Endothelial cell of umbilical vein (primary cell): ENCODE results near the gene SCGB1A1.

ENCODE experiments used
- CTCF ChIP-seq, 2 donors: IDR thresholded peaks; 1 replicate in 1 of 2; 2 replicates in 1 of 2; pipeline ENCODE4 v1.5.1; 2011; ENCODE audit warnings: low read length in 2 of 2, mild to moderate bottlenecking in 2 of 2, moderate library complexity in 2 of 2, control low read depth in 1 of 2, inconsistent platforms in 1 of 2, low read depth in 1 of 2; ENCODE audit not compliant: insufficient read depth in 1 of 2; ENCODE audit errors: extremely low read depth in 1 of 2
- EZH2 ChIP-seq: IDR thresholded peaks from 2 replicates; pipeline ENCODE4 v1.6.1; 2012; ENCODE audit warnings: borderline replicate concordance, low read depth, mild to moderate bottlenecking, moderate library complexity, low read length, inconsistent platforms; ENCODE audit not compliant: severe bottlenecking
- GATA2 ChIP-seq: IDR thresholded peaks from 2 replicates; pipeline ENCODE4 v1.7.0; 2011; ENCODE audit warnings: low read depth, mild to moderate bottlenecking, moderate library complexity, mixed read lengths, low read length; ENCODE audit not compliant: insufficient read length, insufficient read depth
- JUN ChIP-seq: IDR thresholded peaks from 2 replicates; pipeline ENCODE4 v1.6.1; 2011; ENCODE audit warnings: borderline replicate concordance, low read depth; ENCODE audit not compliant: insufficient read length, insufficient read depth
- MAX ChIP-seq: IDR thresholded peaks from 2 replicates; pipeline ENCODE4 v1.6.1; 2011; ENCODE audit not compliant: insufficient read depth, insufficient read length
- MYC ChIP-seq: IDR thresholded peaks from one replicate; pipeline ENCODE4 v1.6.1; 2011; ENCODE audit warnings: mild to moderate bottlenecking, low read depth, low read length
- POLR2A ChIP-seq: IDR thresholded peaks from 2 replicates; pipeline ENCODE4 v1.6.1; 2012; ENCODE audit warnings: low read depth, mild to moderate bottlenecking, control low read depth, low read length
- POLR2AphosphoS5 ChIP-seq: IDR thresholded peaks from 2 replicates; pipeline ENCODE4 v1.6.1; 2012; ENCODE audit warnings: low read depth, mild to moderate bottlenecking, control low read depth, low read length, moderate library complexity; ENCODE audit not compliant: insufficient read depth

GRCh38 chr11:62411524-62411923, 7.3 kb upstream of the SCGB1A1 start:
- TF ChIP-seq CTCF (IDR thresholded peaks at IDR 0.05; ENCODE audit: extremely low read depth in 1 of 2, insufficient read depth in 1 of 2, low read depth in 1 of 2, low read length in 2 of 2) (no peak), MAX (no peak), POLR2AphosphoS5 (no peak), EZH2 (no peak), JUN (no peak), POLR2A (no peak), MYC (no peak), GATA2 (no peak)
